ENCODE data around the gene ACP1.

Gene ACP1

GRCh38 chr2:238869-239268, 25.9 kb upstream of the ACP1 start:
- in situ Hi-C loops (cut with HindIII; ENCODE audit: low sequenced_read_pairs), result no loop called here
- H3K4me3 ChIP-seq (ENCODE audit: low read depth, low read length), result no peak overlapping the region
- DNase-seq (ENCODE audit: low read depth), result no peak
- TF ChIP-seq, protein P1, sequence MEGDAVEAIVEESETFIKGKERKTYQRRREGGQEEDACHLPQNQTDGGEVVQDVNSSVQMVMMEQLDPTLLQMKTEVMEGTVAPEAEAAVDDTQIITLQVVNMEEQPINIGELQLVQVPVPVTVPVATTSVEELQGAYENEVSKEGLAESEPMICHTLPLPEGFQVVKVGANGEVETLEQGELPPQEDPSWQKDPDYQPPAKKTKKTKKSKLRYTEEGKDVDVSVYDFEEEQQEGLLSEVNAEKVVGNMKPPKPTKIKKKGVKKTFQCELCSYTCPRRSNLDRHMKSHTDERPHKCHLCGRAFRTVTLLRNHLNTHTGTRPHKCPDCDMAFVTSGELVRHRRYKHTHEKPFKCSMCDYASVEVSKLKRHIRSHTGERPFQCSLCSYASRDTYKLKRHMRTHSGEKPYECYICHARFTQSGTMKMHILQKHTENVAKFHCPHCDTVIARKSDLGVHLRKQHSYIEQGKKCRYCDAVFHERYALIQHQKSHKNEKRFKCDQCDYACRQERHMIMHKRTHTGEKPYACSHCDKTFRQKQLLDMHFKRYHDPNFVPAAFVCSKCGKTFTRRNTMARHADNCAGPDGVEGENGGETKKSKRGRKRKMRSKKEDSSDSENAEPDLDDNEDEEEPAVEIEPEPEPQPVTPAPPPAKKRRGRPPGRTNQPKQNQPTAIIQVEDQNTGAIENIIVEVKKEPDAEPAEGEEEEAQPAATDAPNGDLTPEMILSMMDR (IDR thresholded peaks at IDR 0.05; ENCODE audit: low read depth, low read length, missing control alignments), result no peak

DNA sequence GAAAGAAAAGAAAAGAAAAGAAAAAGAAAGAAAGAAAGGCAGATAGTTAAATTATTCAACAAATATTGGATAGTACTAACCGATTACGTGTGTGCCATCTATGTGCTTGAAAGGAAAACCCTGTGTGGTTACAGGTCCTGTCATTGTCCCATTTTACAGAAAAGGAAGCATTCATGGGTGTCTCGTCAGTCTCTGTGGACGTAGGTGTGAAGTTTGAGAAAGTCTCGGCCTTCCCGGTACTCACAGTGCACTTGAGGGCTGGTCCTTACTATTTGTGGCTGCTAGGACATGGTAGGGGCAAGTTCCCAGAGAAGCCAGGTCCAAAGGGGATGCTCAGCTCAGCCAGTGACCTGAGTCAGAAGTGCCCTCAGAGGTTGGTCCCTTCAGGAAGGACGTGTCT, 20.2 kb upstream of the ACP1 start:
- in situ Hi-C loops (cut with HindIII; ENCODE audit: low sequenced_read_pairs), result no loop called here
- no peak overlapping the region for H3K4me3 ChIP-seq (ENCODE audit: low read depth, low read length)
- DNase-seq (ENCODE audit: low read depth), result no peak
- TF ChIP-seq, protein P1 (IDR thresholded peaks at IDR 0.05; ENCODE audit: low read depth, low read length, missing control alignments), result no peak

- TF ChIP-seq, protein P1 (IDR thresholded peaks at IDR 0.05; ENCODE audit: low read depth, low read length, missing control alignments), result peak; percentile 51
- no peak overlapping the region for H3K4me3 ChIP-seq (ENCODE audit: low read depth, low read length)
- DNase-seq (ENCODE audit: low read depth), result peak; percentile 53
- in situ Hi-C loops (cut with HindIII; ENCODE audit: low sequenced_read_pairs), result no loop called here
Measured at GRCh38 chr2:246489-247144, 18.1 kb upstream of the ACP1 start.

GRCh38 chr2:248724-249123, 16.0 kb upstream of the ACP1 start:
- TF ChIP-seq, protein P1 (IDR thresholded peaks at IDR 0.05; ENCODE audit: low read depth, low read length, missing control alignments), result no peak
- DNase-seq (ENCODE audit: low read depth), result no peak
- H3K4me3 ChIP-seq (ENCODE audit: low read depth, low read length), result no peak overlapping the region
- in situ Hi-C loops (cut with HindIII; ENCODE audit: low sequenced_read_pairs), result no loop called here

- in situ Hi-C loops (cut with HindIII; ENCODE audit: low sequenced_read_pairs), result no loop called here
- no peak overlapping the region for H3K4me3 ChIP-seq (ENCODE audit: low read depth, low read length)
- TF ChIP-seq, protein P1 (IDR thresholded peaks at IDR 0.05; ENCODE audit: low read depth, low read length, missing control alignments), result no peak
- no peak for DNase-seq (ENCODE audit: low read depth)
Measured at GRCh38 chr2:249538-250042, 15.2 kb upstream of the ACP1 start.

DNA sequence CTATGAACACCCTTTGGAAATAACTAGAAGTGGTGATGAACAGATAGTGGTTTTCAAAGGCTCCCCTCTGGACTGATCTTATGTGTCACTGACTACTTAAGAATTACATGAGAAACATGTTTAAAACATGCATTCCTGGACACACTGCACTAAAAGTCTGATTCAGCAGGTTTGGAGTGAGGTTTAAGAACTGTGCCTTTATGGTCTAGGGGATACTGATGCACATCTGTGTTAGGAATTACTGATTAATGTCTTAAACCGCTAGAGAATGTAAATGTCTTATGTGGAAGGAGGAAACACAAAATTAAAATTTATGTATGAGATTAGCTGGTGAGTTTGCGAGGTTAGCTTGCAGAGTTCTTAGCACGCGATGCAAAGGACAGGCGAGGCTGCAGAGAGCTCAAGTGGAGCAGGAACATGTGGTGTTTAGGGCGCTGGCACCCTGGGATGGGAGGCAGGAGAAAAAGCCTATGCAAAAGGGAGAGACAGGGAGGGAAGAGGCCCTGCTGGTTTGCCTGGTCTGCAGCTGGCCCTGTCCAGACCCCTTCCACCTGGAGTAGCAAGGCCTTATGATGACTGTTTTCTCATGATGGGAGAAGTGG, 12.6 kb upstream of the ACP1 start:
- in situ Hi-C loops (cut with HindIII; ENCODE audit: low sequenced_read_pairs), result no loop called here
- DNase-seq (ENCODE audit: low read depth), result no peak
- TF ChIP-seq, protein P1 (IDR thresholded peaks at IDR 0.05; ENCODE audit: low read depth, low read length, missing control alignments), result no peak
- H3K4me3 ChIP-seq (ENCODE audit: low read depth, low read length), result no peak overlapping the region

Measured in astrocyte of the cerebellum (primary cell).